ENCODE measurements around the gene MCC. TPM values are rescaled to one million over a fixed set of nuclear protein-coding genes. Genes with fewer than 3 reads are reported as not detected.

MCC gene
- total RNA-seq, 1 experiment from 2014 or later = 7.6 TPM

GRCh38 chr5:113311301-113311700 lies 177.0 kb downstream of the MCC start:
- Histone ChIP-seq H4K20me1 (ENCODE audit: control insufficient read depth, insufficient read depth, insufficient read length) (no peaks in the 10 kb centered on the region), H3K56ac (ENCODE audit: insufficient read length, low read depth, low read length) (no peak overlapping the region), H3K9ac (ENCODE audit: extremely low read depth, insufficient read length, low read length) (no peak overlapping the region), H3T11ph (ENCODE audit: low read length) (no peak overlapping the region), H3K4me2 (ENCODE audit: insufficient read depth, insufficient read length, low read length) (no peak overlapping the region), H3K9me3 (ENCODE audit: control insufficient read depth, low read depth, low read length) (no peaks in the 10 kb centered on the region), H3K27ac (ENCODE audit: insufficient read length, low read depth, low read length) (no peak overlapping the region), H4K5ac (ENCODE audit: insufficient read length, low read depth, low read length) (no peak overlapping the region), H4K91ac (ENCODE audit: insufficient read length, low read depth, low read length) (no peak overlapping the region), H2BK15ac (ENCODE audit: low read depth, low read length) (no peak overlapping the region), H3K18ac (ENCODE audit: insufficient read length, low read depth, low read length) (no peak overlapping the region), H4K8ac (replicated peaks; ENCODE audit: insufficient read length, low read depth, low read length) (no peak overlapping the region), H3K27me3 (ENCODE audit: insufficient read depth, low read length) (no peaks in the 10 kb centered on the region), H3K4me1 (ENCODE audit: insufficient read depth, low read length) (no peaks in the 10 kb centered on the region), H2BK120ac (ENCODE audit: low read depth, low read length, poor library complexity, severe bottlenecking) (no peak overlapping the region), H3K79me1 (ENCODE audit: insufficient read depth, low read depth, low read length, poor library complexity, severe bottlenecking) (no peaks in the 10 kb centered on the region), H2BK12ac (ENCODE audit: insufficient read length, low read depth, low read length) (no peak overlapping the region), H3K79me2 (ENCODE audit: insufficient read depth, low read length) (no peaks in the 10 kb centered on the region), H3K14ac (ENCODE audit: insufficient read depth, low read length) (no peak overlapping the region), H2AK5ac (ENCODE audit: insufficient read length, low read length) (no peak overlapping the region), H2BK20ac (ENCODE audit: low read depth, low read length, poor library complexity, severe bottlenecking) (no peak overlapping the region), H2BK5ac (ENCODE audit: insufficient read length, low read length) (no peak overlapping the region), H3K23ac (ENCODE audit: insufficient read length, low read depth, low read length) (no peak overlapping the region), H3K4ac (ENCODE audit: low read depth, low read length) (no peak overlapping the region), H2AFZ (ENCODE audit: low read length) (no peak overlapping the region), H3K23me2 (ENCODE audit: insufficient read length, low read depth, low read length, poor library complexity, severe bottlenecking) (no peaks in the 10 kb centered on the region)
- whole genome bisulfite sequencing (ENCODE audit: extremely low coverage, insufficient read length, low lambda C conversion rate) = no CpG with 5 or more reads among the region's 5 CpGs
- no peaks in the 10 kb centered on the region; a peak in 2 of 7 replicates for H3K36me3 Mint-ChIP-seq (ENCODE audit: insufficient read depth in 1 of 3, low read depth in 3 of 3)
- no peak for TF ChIP-seq CTCF (conservative IDR thresholded peaks at IDR 0.05)
- H3K27me3 Mint-ChIP-seq (ENCODE audit: low read depth) = no peaks in the 10 kb centered on the region
- no peaks in the 10 kb centered on the region for H3K4me1 Mint-ChIP-seq
- no peak for DNase-seq
- H3K4me3 Mint-ChIP-seq = no peak overlapping the region
- H3K9me3 Mint-ChIP-seq = peaks cover 0 to 6% of the 10 kb centered on the region in 2 experiments; a peak in 3 of 5 replicates
- H3K27ac Mint-ChIP-seq = no peak overlapping the region

All from H9 (cell line).